ENCODE data around the gene KCNE2.
A peak's percentile ranks its signal among the peaks of the same experiment; 100 is the strongest.

Gene KCNE2

DNA sequence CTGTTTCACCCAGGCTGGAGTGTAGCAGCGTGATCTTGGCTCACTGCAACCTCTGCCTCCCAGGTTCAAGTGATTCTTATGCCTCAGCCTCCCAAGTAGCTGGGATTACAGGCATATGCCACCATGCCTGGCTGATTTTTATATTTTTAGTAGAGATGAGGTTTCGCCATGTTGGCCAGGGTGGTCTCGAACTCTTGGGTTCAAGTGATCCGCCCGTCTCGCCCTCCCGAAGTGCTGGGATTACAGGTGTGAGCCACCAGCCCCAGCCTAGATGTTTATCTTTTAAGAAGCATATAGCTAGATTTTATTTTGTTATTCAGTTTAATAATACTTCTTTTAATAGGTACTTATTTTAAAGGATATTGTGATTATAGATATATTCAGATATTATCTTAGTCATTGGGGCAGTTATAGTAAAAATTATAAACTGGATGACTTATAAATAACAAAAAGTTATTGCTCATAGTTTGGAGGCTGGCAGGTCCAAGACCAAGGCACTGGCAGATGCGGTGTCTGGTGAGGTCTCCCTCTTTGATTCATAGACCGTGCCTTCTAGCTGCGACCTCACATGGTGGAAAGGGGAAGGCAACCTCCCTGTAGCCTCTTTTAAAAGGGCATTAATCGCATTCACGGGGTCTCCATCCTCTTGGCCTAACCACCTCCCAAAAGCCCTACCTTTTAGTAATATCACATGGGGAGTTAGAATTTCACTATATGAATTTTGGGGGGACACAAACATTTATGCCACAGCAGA is 3.1 kb upstream of the KCNE2 start:
- H3K4me1 ChIP-seq (ENCODE audit: insufficient read depth, low read length, poor library complexity, severe bottlenecking), result no peaks in the 10 kb centered on the region
- no peaks in the 10 kb centered on the region for H3K9me2 ChIP-seq (replicated peaks; ENCODE audit: low read depth, low read length)
- no peaks in the 10 kb centered on the region for H4K20me1 ChIP-seq (ENCODE audit: insufficient read depth, low read length, poor library complexity, severe bottlenecking)
- no peak overlapping the region for H3K9ac ChIP-seq (ENCODE audit: low read depth, low read length, poor library complexity, severe bottlenecking)
- H2AFZ ChIP-seq (ENCODE audit: low read length), result no peak overlapping the region
- H3K79me2 ChIP-seq (ENCODE audit: insufficient read depth, low read length), result no peaks in the 10 kb centered on the region
- no peaks in the 10 kb centered on the region for H3K9me3 ChIP-seq (ENCODE audit: insufficient read depth, low read depth, low read length)
- no peak for TF ChIP-seq EZH2phosphoT487 (IDR thresholded peaks at IDR 0.05; ENCODE audit: borderline replicate concordance)
- TF ChIP-seq, protein P1, sequence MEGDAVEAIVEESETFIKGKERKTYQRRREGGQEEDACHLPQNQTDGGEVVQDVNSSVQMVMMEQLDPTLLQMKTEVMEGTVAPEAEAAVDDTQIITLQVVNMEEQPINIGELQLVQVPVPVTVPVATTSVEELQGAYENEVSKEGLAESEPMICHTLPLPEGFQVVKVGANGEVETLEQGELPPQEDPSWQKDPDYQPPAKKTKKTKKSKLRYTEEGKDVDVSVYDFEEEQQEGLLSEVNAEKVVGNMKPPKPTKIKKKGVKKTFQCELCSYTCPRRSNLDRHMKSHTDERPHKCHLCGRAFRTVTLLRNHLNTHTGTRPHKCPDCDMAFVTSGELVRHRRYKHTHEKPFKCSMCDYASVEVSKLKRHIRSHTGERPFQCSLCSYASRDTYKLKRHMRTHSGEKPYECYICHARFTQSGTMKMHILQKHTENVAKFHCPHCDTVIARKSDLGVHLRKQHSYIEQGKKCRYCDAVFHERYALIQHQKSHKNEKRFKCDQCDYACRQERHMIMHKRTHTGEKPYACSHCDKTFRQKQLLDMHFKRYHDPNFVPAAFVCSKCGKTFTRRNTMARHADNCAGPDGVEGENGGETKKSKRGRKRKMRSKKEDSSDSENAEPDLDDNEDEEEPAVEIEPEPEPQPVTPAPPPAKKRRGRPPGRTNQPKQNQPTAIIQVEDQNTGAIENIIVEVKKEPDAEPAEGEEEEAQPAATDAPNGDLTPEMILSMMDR (conservative IDR thresholded peaks at IDR 0.05; ENCODE audit: low read length), result no peak
- H3K4me2 ChIP-seq (ENCODE audit: low read depth, low read length, poor library complexity, severe bottlenecking), result no peak overlapping the region
- H3F3A ChIP-seq (ENCODE audit: low read depth), result no peaks in the 10 kb centered on the region
- H3K36me3 ChIP-seq (ENCODE audit: insufficient read depth, low read length), result no peaks in the 10 kb centered on the region
- no peak overlapping the region for H3K4me3 ChIP-seq (ENCODE audit: low read length, poor library complexity, severe bottlenecking)
- H3K27me3 ChIP-seq (ENCODE audit: insufficient read depth, low read length, poor library complexity, severe bottlenecking), result peaks cover 5% of the 10 kb centered on the region

DNA sequence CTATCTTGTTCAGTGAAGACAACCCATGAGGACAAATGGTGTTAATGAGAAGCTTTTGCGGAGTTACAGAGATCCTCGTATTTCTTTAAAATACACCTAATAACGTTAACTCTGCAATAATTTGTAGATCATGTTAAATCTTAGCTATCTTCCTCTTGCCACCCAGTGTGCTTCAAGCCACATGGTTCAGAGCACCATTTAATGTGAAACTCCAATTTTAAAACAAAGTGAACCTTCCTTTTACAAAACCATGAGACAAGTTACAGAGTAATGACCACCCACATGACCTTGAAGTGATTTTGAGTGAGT is 1.7 kb upstream of the KCNE2 start:
- H3K4me3 ChIP-seq (ENCODE audit: low read length, poor library complexity, severe bottlenecking), result peak overlapping the region; percentile 13
- no peaks in the 10 kb centered on the region for H3K79me2 ChIP-seq (ENCODE audit: insufficient read depth, low read length)
- peak overlapping the region; percentile 44 for H3K4me2 ChIP-seq (ENCODE audit: low read depth, low read length, poor library complexity, severe bottlenecking)
- H4K20me1 ChIP-seq (ENCODE audit: insufficient read depth, low read length, poor library complexity, severe bottlenecking), result no peaks in the 10 kb centered on the region
- peaks cover 5% of the 10 kb centered on the region for H3K27me3 ChIP-seq (ENCODE audit: insufficient read depth, low read length, poor library complexity, severe bottlenecking)
- no peaks in the 10 kb centered on the region for H3K9me3 ChIP-seq (ENCODE audit: insufficient read depth, low read depth, low read length)
- no peaks in the 10 kb centered on the region for H3K36me3 ChIP-seq (ENCODE audit: insufficient read depth, low read length)
- no peak for TF ChIP-seq EZH2phosphoT487 (IDR thresholded peaks at IDR 0.05; ENCODE audit: borderline replicate concordance)
- TF ChIP-seq, protein P1 (conservative IDR thresholded peaks at IDR 0.05; ENCODE audit: low read length), result no peak
- H3K4me1 ChIP-seq (ENCODE audit: insufficient read depth, low read length, poor library complexity, severe bottlenecking), result no peaks in the 10 kb centered on the region
- no peaks in the 10 kb centered on the region for H3F3A ChIP-seq (ENCODE audit: low read depth)
- H2AFZ ChIP-seq (ENCODE audit: low read length), result peak overlapping the region; percentile 92
- no peak overlapping the region for H3K9ac ChIP-seq (ENCODE audit: low read depth, low read length, poor library complexity, severe bottlenecking)
- no peaks in the 10 kb centered on the region for H3K9me2 ChIP-seq (replicated peaks; ENCODE audit: low read depth, low read length)

DNA sequence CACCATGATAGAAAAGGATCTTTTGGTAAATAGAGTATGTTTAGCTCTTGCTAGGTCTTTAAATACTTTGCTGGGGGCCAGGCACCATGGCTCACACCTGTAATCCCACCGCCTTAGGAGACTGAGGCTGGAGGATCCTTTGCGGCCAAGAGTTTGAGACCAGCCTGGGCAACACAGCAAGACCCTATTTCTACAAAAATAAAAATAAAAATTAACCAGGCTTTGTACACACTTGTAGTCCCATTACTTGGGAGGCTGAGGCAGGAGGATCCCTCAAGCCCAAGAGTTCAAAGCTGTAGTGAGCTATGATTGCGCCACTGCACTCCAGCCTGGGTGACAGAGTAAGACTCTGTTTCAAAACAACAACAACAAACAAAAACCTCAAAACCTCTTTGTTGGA is 1.1 kb upstream of the KCNE2 start:
- no peak overlapping the region for H3K4me2 ChIP-seq (ENCODE audit: low read depth, low read length, poor library complexity, severe bottlenecking)
- H3K27me3 ChIP-seq (ENCODE audit: insufficient read depth, low read length, poor library complexity, severe bottlenecking), result peaks cover 5% of the 10 kb centered on the region
- no peaks in the 10 kb centered on the region for H3K9me3 ChIP-seq (ENCODE audit: insufficient read depth, low read depth, low read length)
- no peaks in the 10 kb centered on the region for H3K36me3 ChIP-seq (ENCODE audit: insufficient read depth, low read length)
- H3K4me3 ChIP-seq (ENCODE audit: low read length, poor library complexity, severe bottlenecking), result no peak overlapping the region
- H3K9ac ChIP-seq (ENCODE audit: low read depth, low read length, poor library complexity, severe bottlenecking), result no peak overlapping the region
- H3F3A ChIP-seq (ENCODE audit: low read depth), result no peaks in the 10 kb centered on the region
- TF ChIP-seq, protein P1 (conservative IDR thresholded peaks at IDR 0.05; ENCODE audit: low read length), result no peak
- TF ChIP-seq EZH2phosphoT487 (IDR thresholded peaks at IDR 0.05; ENCODE audit: borderline replicate concordance), result no peak
- no peaks in the 10 kb centered on the region for H3K9me2 ChIP-seq (replicated peaks; ENCODE audit: low read depth, low read length)
- no peaks in the 10 kb centered on the region for H3K79me2 ChIP-seq (ENCODE audit: insufficient read depth, low read length)
- H4K20me1 ChIP-seq (ENCODE audit: insufficient read depth, low read length, poor library complexity, severe bottlenecking), result no peaks in the 10 kb centered on the region
- H3K4me1 ChIP-seq (ENCODE audit: insufficient read depth, low read length, poor library complexity, severe bottlenecking), result no peaks in the 10 kb centered on the region
- H2AFZ ChIP-seq (ENCODE audit: low read length), result peak overlapping the region; percentile 92

Data from Loucy (cell line).